Esophagus (tissue), 2 donors: ENCODE data around the gene INTS6L. TPM values are rescaled to one million over a fixed set of nuclear protein-coding genes. Genes with fewer than 3 reads are reported as not detected.
"Not testable (repeated sequence)": the region's sequence is repeated elsewhere in the genome, so short reads cannot be mapped to it uniquely, and the experiment has no call there.

Experiments
- H3K27ac ChIP-seq, 2 donors: one replicate each; pipeline ENCODE4 v1.5.1; 2013; ENCODE audit warnings: low read depth in 2 of 2, mild to moderate bottlenecking in 2 of 2, inconsistent platforms in 1 of 2, low read length in 1 of 2, moderate library complexity in 1 of 2
- H3K27me3 ChIP-seq, 2 donors: one replicate each; pipeline ENCODE4 v1.6.1; 2013; ENCODE audit warnings: low read length in 2 of 2, control low read depth in 1 of 2, mild to moderate bottlenecking in 1 of 2; ENCODE audit not compliant: insufficient read depth in 2 of 2, control insufficient read depth in 1 of 2
- H3K36me3 ChIP-seq, 2 donors: one replicate each; pipeline ENCODE4 v1.6.1; 2013; ENCODE audit warnings: low read length in 1 of 2; ENCODE audit not compliant: control insufficient read depth in 2 of 2, insufficient read depth in 2 of 2
- H3K4me1 ChIP-seq, 2 donors: one replicate each; pipeline ENCODE4 v1.6.1; 2013; ENCODE audit warnings: low read length in 1 of 2; ENCODE audit not compliant: control insufficient read depth in 2 of 2, insufficient read depth in 2 of 2
- H3K4me3 ChIP-seq, 2 donors: one replicate each; pipeline ENCODE4 v1.5.1; 2013; ENCODE audit warnings: low read length in 2 of 2, mild to moderate bottlenecking in 2 of 2, low read depth in 1 of 2, moderate library complexity in 1 of 2
- H3K9me3 ChIP-seq, 2 donors: one replicate each; pipeline ENCODE4 v1.6.1; 2013; ENCODE audit warnings: mild to moderate bottlenecking in 2 of 2, low read depth in 1 of 2, low read length in 1 of 2, moderate library complexity in 1 of 2; ENCODE audit not compliant: control insufficient read depth in 2 of 2, insufficient read depth in 1 of 2
- WGBS, 2 donors: extraction: QIAGEN DNeasy Blood & Tissue Kit; methylation state at CpG; one replicate each; pipeline ENCODE4 v1.1.7; 2013; 5-methylcytosine and 5-hydroxymethylcytosine counted together
- polyA plus RNA-seq, 2 donors: library from polyadenylated mRNA; stranded (reverse); fragments of 200-250 nt; gene quantifications; one replicate each; pipeline ENCODE4 v1.2.3, GENCODE V29; 2013
- donor health status: healthy with polysubstance abuse.
- donor health status: Bipolar disorder and iron deficiency.

INTS6L gene
- polyA plus RNA-seq, 2 donors, result 5.1 to 12.6 TPM

- WGBS, 2 donors, result 60 to 72% methylated on average over 6 of the region's 6 CpGs
- no peak overlapping the region for H3K27ac ChIP-seq
- no peaks in the 10 kb centered on the region for H3K9me3 ChIP-seq
- H3K4me1 ChIP-seq, result no peaks in the 10 kb centered on the region
- H3K36me3 ChIP-seq, result no peaks in the 10 kb centered on the region
- no peak overlapping the region for H3K4me3 ChIP-seq
- no peaks in the 10 kb centered on the region for H3K27me3 ChIP-seq
These were observed 64.7 kb downstream of the INTS6L start for GRCh38 chrX:135585153-135585552.

- no peaks in the 10 kb centered on the region for H3K36me3 ChIP-seq
- H3K4me1 ChIP-seq, result no peaks in the 10 kb centered on the region
- H3K27me3 ChIP-seq, result no peaks in the 10 kb centered on the region
- H3K27ac ChIP-seq, result no peak overlapping the region
- no peak overlapping the region for H3K4me3 ChIP-seq
- H3K9me3 ChIP-seq, result no peaks in the 10 kb centered on the region
- WGBS, 2 donors, result 62 to 71% methylated on average over 4 of the region's 4 CpGs
These were observed 71.4 kb downstream of the INTS6L start for GRCh38 chrX:135591871-135592270.

- not testable (repeated sequence) for H3K36me3 ChIP-seq, H3K4me3 ChIP-seq, H3K27ac ChIP-seq, H3K4me1 ChIP-seq, H3K27me3 ChIP-seq, H3K9me3 ChIP-seq
- 91 to 95% methylated on average over 2 of the region's 2 CpGs for WGBS, 2 donors
These were observed 73.6 kb downstream of the INTS6L start for GRCh38 chrX:135594049-135594448.

GRCh38 chrX:135594453-135594852, 74.0 kb downstream of the INTS6L start:
- H3K4me3 ChIP-seq, H3K36me3 ChIP-seq, H3K27ac ChIP-seq, H3K9me3 ChIP-seq, H3K27me3 ChIP-seq, H3K4me1 ChIP-seq: not testable (repeated sequence)
- 54 to 58% methylated on average over 1 of the region's 1 CpG for WGBS, 2 donors

GRCh38 chrX:135595543-135595942, 75.1 kb downstream of the INTS6L start:
- Histone ChIP-seq H3K36me3 (no peaks in the 10 kb centered on the region), H3K4me3 (no peak overlapping the region), H3K4me1 (no peaks in the 10 kb centered on the region), H3K27ac (no peak overlapping the region), H3K9me3 (no peaks in the 10 kb centered on the region), H3K27me3 (no peaks in the 10 kb centered on the region)
- WGBS, 2 donors, result 64 to 83% methylated on average over 1 of the region's 1 CpG

- WGBS, 2 donors, result 51 to 57% methylated on average over 18 of the region's 18 CpGs
- H3K27me3 ChIP-seq, result no peaks in the 10 kb centered on the region
- no peak overlapping the region for H3K27ac ChIP-seq
- H3K4me3 ChIP-seq, result no peak overlapping the region
- H3K4me1 ChIP-seq, result no peaks in the 10 kb centered on the region
- H3K36me3 ChIP-seq, result no peaks in the 10 kb centered on the region
- no peaks in the 10 kb centered on the region for H3K9me3 ChIP-seq
These were observed 76.0 kb downstream of the INTS6L start for GRCh38 chrX:135596495-135596894.

- Histone ChIP-seq H3K36me3 (no peaks in the 10 kb centered on the region), H3K4me1 (no peaks in the 10 kb centered on the region), H3K27me3 (no peaks in the 10 kb centered on the region), H3K9me3 (no peaks in the 10 kb centered on the region), H3K4me3 (no peak overlapping the region), H3K27ac (no peak overlapping the region)
- 54 to 60% methylated on average over 6 of the region's 6 CpGs for WGBS, 2 donors
These were observed 85.4 kb downstream of the INTS6L start for GRCh38 chrX:135605906-135606305.

GRCh38 chrX:135624408-135625204, 104.1 kb downstream of the INTS6L start:
- H3K36me3 ChIP-seq, H3K27ac ChIP-seq, H3K4me1 ChIP-seq, H3K27me3 ChIP-seq, H3K4me3 ChIP-seq, H3K9me3 ChIP-seq: not testable (repeated sequence)
- WGBS, 2 donors, result 67 to 74% methylated on average over 4 to 5 of the region's 7 CpGs

- Histone ChIP-seq H3K27me3 (no peaks in the 10 kb centered on the region), H3K4me1 (no peaks in the 10 kb centered on the region), H3K4me3 (no peak overlapping the region), H3K27ac (no peak overlapping the region), H3K36me3 (no peaks in the 10 kb centered on the region), H3K9me3 (no peaks in the 10 kb centered on the region)
- 77 to 95% methylated on average over 6 of the region's 6 CpGs for WGBS, 2 donors
These were observed 105.5 kb downstream of the INTS6L start for GRCh38 chrX:135625995-135626394.

- H3K9me3 ChIP-seq, result no peaks in the 10 kb centered on the region
- 50 to 65% methylated on average over 3 of the region's 3 CpGs for WGBS, 2 donors
These were observed 108.9 kb downstream of the INTS6L start for GRCh38 chrX:135629342-135629741.

More at GRCh38 chrX:135629342-135629741, 108.9 kb downstream of the INTS6L start:
- no peak overlapping the region for H3K27ac ChIP-seq
- H3K36me3 ChIP-seq, result no peaks in the 10 kb centered on the region
- H3K4me3 ChIP-seq, result no peak overlapping the region
- H3K4me1 ChIP-seq, result no peaks in the 10 kb centered on the region
- no peaks in the 10 kb centered on the region for H3K27me3 ChIP-seq
